Ecto neural progenitor cell (in vitro differentiated cells): ENCODE results near the gene ATG9B.
"Not testable (repeated sequence)": the region's sequence is repeated elsewhere in the genome, so short reads cannot be mapped to it uniquely, and the experiment has no call there.

Source experiments
- DNase-seq: peaks from one replicate; pipeline ENCODE4 v3.0.0-alpha.2; 2018; ENCODE audit warnings: low spot score

The ATG9B gene

GRCh38 chr7:151017370-151017952 lies 6.8 kb downstream of the ATG9B start:
- DNase-seq = no peak

DNA sequence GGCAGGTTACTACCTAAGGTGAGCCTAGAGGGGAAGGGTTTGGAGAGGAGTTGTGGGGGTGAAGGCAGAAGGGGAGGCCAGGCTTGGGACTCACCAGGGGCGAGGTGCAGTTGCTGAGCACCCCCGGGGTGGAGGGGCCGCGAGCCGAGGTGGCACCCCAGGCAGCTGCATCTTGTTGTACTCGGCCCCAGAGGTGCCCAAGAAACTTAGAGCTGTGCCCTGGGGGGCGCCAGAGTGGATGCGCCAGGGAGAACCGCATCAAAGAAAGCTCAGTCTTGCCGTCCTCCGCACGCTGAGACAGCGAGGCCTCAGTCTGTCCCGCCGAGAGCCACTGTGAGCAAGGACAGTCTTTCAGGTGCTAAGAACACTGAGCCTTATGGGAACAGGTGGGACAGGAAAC lies 7.4 kb downstream of the ATG9B start:
- no peak for DNase-seq

DNA sequence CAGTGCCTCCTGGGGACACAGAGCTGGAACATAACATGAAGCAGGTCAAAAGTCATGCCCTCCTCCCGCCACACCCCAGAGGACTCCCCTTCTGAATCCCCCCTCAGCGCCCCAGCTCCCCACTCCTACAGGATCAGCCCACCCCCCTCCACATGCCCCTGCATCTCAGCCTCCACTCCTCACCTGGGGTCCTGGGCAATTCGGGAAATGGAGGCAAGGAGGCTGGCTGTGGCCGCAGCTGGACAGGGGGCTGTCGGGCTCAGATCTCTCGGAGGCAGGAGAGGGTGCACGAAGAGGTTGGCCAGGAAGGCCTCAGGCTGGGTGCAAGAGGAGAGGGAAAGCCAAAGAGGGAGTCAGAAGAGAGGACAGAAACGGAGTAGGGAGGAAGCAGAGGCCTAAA lies 7.8 kb downstream of the ATG9B start:
- DNase-seq = no peak

DNA sequence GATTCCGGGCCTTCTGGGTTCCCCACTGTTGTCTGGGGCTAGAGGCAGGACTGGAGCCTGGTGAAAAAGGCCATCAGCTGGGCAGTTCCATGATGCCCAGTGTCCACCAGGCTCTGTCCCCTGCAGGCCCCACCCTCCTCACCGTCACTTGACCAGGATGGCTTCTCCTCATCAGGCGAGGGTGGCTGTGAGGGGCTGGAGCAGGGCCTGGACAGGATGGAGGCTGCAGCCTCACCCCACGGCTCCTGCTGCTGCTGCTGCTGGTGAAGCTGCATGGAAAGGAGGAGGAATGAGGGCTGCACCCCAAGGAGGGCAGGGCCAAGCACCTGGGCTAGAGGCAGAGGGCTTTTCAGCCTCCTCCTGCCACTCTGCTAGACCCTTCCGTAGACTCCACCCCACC lies 8.3 kb downstream of the ATG9B start:
- no peak for DNase-seq

GRCh38 chr7:151014950-151015349 lies 9.3 kb downstream of the ATG9B start:
- no peak for DNase-seq

- peak; percentile 92 for DNase-seq
Measured at GRCh38 chr7:151013733-151014497, 10.4 kb downstream of the ATG9B start.

DNA sequence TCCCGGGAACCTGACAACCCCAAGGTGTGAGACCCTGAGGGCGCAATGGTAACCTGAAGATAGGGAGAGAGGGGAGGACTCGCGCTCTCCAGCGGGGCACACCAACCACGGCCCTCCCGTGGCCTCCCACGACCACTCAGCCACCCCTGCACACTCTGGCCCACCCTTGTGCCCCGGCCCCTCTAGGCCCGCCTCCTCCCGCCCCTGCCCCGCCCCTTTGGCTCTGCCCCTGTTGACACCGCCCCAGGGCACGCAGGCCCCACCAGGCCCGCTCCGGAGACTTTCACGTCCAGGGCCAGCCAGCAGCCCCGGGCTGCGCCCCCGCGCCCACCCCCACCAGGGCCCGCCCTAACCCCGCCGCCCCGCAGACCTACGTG lies 10.9 kb downstream of the ATG9B start:
- no peak for DNase-seq

DNA sequence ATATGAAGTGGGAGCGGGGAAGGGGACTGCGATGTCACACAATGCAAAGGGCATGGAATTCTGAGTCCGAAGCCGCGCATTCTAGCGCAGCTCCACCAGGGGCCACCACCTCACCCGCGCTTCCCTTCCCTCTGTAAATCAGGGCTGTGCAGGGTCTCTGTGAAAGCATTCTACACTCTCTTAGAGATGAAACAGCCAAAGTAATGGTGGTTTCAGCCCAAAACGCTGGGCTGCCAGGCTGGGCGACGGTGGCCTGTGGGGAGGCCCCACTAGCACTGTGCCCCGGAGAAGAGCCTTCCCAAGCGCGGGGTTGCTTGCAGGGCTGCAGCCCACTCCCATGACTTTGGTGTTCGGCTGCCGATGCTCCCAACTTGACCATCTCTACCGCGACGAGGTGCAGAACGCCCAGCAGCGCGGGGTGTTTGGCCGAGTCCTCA lies 11.4 kb downstream of the ATG9B start:
- peak; percentile 71 for DNase-seq

DNA sequence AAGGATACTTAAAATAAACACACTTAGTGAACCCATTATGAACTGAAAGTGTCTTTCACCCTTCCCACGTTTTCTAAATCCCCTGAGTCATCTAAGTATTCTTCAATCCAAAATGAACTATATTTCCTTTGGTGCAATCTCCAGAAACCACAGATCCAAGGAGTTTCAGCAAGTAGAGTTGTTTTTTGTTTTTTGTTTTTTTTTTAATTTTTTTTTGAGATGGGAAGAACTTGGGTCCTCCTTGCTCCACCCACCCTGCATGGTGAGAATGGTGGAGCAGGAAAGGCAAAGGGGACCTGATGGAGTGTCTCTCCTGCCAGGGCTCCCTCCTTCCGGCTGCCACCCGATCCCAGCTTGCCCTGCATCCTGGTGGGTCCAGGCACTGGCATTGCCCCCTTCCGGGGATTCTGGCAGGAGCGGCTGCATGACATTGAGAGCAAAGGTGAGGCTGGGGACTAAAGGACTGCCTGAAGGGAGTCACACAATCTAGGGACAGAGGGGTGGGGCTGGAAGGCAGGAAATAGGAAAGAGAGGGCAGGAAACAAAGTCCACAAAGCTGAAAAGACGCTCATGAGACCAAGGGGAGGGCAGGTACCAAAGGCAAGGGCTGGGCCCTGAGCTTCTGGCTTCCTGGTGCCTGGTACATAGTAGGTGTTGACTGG lies 12.1 kb downstream of the ATG9B start:
- DNase-seq = no peak

DNA sequence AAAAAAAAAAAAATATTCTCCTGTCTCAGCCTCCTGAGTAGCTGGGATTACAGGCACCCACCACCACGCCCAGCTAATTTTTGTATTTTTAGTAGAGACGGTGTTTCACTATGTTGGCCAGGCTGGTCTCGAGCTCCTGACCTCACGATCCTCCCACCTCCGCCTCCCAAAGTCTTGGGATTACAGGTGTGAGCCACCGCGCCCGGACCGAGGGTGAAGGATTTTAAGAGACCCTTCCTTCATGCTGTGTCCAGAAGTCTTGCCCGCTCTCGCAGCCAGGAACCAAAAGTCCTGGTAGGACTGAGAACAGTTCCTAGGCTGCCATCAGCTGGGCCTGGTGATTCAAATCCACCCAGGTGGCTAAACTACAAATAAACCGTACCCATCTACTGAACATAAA lies 12.7 kb downstream of the ATG9B start:
- DNase-seq = not testable (repeated sequence)

DNA sequence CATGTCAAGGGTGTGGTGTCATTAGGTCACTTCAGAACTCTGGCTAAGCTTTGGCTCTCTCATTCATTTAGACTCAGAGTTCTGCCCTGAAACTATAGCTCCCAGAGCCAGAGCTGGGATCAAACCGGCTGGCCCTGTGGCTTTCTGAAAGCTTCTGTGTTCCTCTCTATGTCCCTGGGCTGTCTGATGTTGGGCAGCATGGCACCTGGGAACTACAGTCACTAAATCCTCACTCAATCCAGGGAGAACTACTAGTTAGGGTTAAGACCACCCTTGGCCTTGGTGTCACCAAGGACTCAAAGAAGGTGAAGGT lies 13.2 kb downstream of the ATG9B start:
- no peak for DNase-seq

DNA sequence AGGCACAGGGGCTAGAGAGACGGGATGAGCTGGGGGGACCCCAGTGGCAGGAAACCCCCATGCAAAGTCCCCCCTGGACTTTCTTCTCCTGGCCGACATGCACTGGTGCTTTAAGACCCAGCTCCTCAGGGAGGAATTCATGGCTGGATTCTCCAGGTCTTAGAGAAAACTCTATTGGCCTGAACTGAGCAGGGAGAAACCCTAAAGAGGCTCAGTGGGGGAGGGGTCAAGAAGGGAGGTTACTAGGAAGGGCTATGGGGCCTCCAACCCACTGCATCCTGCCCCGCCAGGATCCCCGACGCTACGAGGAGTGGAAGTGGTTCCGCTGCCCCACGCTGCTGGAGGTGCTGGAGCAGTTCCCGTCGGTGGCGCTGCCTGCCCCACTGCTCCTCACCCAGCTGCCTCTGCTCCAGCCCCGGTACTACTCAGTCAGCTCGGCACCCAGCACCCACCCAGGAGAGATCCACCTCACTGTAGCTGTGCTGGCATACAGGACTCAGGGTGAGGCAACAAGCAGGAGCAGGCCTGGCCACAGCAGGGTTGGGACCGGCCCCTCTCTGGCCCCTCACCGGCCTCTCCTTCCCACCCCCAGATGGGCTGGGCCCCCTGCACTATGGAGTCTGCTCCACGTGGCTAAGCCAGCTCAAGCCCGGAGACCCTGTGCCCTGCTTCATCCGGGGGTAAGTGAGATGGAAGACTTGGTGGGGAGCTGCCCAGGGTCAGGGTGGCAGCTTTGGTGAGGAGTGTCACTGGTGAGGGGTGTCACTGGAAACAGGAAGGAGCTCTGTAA lies 13.8 kb downstream of the ATG9B start:
- no peak for DNase-seq

- DNase-seq = no peak
Measured at GRCh38 chr7:151010037-151010306, 14.3 kb downstream of the ATG9B start.

DNA sequence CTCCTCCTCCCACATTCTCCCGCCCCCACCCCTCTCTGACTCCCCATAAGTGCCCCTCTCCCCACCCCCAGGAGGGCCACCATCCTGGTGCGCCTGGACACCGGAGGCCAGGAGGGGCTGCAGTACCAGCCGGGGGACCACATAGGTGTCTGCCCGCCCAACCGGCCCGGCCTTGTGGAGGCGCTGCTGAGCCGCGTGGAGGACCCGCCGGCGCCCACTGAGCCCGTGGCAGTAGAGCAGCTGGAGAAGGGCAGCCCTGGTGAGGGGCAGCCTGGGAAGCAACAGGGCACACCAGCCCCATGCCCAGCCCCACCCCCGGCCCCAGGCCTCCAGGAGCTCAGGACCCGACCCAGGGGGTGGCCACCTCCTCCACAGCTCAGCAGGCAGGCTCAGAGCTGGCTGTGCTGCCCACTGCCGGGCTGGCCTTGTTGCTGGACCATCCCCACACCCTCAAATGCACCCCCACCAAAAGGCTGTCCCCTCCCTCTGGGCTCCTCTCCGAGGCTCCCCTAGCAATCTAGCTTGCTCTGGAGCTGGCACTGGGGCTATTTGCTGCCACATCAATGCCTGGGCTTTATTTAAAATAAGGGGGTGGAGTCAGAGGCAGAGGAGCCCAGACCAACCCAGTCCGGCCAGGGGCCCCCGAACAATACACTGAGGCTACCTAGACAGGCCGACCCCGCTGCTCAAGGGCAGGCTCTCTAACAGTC lies 14.8 kb downstream of the ATG9B start:
- DNase-seq = peak; percentile 54

GRCh38 chr7:151008511-151009323 lies 15.6 kb downstream of the ATG9B start:
- DNase-seq = peak; percentile 89

- DNase-seq = no peak
Measured at GRCh38 chr7:151008143-151008510, 16.2 kb downstream of the ATG9B start.

DNA sequence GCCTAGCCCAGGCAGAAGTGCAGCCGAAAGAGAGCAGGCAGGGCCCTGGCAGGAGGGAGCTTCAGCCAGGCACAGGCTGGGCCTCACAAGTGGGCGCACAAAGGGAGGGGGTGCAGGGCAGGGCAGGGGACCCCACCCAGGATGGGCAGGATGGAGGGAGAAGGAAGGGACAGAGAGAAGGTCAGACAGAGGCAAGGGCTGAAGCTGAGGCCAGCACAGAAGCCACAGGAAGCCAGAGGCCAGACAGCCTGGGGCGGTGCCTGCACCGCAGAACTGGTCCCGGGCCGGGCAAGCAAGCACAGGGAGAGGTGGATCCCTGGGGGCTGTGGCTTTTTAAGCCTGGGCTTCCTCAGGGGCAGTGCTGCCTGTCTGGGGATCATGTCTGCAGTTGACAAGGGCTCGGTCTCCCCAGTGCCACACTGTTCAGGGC lies 16.8 kb downstream of the ATG9B start:
- no peak for DNase-seq

DNA sequence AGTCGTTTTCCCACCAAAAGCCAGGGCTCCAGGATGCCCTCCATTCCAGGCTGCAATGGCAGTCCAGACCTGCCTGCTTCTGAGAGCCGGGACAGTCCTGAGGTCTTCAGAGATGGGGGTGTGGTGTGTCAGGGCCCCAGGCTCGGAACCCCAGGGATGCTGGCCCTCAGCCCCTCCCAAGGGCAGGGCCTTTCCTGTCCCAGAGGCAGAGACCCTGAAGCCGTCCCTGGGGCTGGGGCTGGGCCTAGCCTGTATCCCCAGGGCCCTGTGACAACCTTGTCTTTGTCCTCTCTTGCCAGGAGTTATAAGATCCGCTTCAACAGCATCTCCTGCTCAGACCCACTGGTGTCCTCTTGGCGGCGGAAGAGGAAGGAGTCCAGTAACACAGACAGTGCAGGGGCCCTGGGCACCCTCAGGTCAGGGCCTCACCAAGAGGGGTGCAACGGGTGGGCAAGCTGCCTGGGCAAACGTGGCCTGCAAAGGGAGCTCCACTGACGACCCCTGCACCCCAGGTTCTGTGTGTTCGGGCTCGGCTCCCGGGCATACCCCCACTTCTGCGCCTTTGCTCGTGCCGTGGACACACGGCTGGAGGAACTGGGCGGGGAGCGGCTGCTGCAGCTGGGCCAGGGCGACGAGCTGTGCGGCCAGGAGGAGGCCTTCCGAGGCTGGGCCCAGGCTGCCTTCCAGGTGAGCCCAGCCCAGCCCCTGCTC lies 17.5 kb downstream of the ATG9B start:
- DNase-seq = peak; percentile 44

DNA sequence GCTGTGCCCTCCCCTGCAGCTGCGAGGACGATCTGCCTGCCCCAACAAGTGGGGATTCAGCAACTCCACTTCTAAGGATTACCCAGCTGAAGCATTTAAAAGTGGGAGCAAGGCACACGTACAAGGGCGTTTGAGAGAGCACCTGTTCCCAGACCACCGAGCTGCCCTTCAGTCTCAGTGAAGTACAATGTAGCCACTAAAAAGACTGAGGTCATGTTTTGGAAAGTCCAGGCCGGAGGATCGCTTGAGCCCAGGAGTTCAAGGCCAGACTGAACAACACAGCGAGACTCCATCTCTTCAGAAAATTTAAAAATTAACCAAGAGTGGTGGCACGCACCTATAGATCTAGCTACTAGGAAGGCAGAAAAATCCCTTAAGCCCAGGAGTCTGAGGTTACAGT lies 18.7 kb downstream of the ATG9B start:
- DNase-seq = no peak

DNA sequence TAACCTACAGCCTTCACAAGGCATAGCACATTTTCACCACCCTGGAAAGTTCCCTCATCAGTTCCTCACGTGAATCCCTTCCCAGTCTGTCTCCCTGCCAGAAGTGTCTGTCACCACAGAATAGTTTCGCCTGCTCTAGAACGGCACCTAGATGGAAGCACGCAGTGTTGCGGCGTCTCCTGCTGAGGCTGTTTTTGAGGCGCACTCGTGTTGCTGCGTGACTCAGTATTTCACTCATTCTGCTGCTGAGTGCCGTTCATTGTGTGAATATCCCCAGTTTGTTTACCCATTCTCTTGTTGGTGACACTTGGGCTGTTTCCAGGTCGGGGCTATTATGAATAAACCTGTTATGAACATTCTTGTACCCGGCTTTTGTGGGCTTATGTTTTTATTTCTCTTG lies 20.7 kb downstream of the ATG9B start:
- DNase-seq = no peak

DNA sequence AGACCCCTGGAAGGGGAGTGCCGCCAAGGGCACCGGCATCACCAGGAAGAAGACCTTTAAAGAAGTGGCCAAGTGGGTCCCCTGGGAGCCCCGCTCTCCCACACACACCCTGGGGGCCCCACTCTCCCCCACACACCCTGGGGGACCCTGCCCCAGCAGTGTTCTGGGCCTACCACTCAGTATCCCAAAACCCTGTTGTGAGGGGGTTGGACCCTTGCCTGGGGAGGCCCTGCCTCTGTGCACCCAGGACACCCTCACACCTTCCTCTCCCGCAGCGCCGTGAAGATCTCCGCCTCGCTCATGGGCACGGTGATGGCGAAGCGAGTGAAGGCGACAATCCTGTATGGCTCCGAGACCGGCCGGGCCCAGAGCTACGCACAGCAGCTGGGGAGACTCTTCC lies 22.7 kb downstream of the ATG9B start:
- DNase-seq = no peak
